Pons (tissue), 1 donor: ENCODE data around the gene CD151.

Source experiments
- DNase-seq: peaks from one replicate; pipeline ENCODE4 v3.0.0-alpha.2; 2016; ENCODE audit warnings: low spot score

CD151 gene

DNA sequence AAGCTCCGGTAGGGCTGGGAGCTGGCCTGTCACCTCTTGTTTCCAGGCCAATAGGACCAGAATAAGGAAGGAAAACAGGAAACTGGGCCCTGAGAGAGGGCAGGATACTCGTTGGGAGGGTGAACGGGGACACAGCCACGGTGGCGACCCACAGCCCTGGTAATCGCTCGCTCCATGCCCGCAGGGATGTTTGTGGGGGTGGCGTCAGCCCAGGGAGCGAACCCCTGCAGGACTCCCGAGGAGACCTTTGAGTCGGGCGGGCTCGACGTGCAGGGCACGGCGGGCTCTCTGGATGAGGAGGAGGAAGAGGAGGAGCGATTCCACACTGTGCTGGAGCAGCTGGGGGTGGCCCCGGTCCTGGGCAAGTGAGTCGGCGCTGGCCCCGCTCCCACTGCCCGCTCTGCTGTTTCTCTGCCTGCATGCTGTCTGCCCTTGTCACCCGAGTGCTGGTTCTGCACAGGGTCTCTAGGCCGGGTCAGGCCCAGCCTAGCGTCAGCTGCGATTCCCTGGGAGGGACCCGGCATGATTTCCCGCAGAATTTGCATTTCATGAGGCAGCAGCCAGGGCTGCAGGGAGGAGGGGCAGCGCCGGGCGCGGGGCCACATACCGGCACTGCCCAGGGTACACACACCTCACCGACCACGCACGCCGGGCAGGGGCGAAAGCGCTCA is 3.4 kb upstream of the CD151 start:
- no peak for DNase-seq

DNA sequence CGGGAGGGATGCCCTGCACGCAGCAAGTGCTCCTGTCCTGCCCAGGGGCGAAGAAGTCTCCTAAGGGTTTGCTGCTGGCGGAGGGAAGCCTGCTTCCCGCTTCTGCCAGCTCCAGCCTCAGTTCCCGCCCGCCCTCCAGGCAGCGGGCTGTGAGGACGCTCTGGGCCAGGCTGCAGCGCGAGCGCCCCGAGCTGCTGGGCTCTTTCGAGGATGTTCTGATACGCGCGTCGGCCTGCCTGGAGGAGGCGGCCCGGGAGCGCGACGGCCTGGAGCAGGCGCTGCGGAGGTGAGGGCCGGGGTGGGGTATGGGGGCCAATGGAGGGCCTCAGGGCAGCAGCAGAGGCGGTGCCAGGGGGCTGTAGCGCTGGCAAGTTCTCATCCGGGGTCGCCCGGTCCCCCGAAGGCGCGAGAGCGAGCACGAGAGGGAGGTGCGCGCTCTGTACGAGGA is 2.9 kb upstream of the CD151 start:
- DNase-seq: no peak

DNA sequence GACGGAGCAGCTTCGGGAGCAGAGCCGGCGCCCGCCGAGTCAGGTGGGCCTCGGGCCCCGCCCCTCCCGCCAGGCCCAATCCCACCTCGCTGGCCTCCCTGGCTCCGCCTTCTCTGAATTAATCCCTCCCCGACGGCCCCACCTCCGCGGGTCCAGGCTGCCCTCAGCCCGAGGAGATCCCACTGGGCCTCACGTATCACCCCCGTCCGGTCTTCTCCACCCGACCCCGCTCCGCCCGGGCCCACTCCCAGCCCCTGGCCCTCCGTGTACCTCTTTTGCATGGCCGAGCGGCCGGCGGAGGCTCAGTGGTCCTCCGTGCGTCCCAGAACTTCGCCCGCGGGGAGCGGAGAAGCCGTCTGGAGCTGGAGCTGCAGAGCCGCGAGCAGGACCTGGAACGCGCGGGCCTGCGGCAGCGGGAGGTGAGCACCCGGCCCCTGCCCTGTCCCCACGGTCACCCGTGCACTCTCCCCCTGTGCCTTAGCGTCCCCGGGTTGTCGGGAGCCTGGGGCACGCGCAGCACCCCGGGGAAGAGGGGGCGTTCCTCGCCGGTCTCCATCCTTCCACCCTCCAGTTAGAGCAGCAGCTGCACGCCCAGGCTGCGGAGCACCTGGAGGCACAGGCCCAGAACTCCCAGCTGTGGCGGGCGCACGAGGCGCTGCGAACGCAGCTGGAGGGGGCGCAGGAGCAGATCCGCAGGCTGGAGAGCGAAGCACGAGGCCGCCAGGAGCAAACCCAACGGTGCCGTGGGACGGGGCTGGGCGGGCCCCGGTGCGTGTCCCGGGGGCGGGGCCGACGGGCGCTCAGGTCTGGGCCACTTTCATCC is 2.2 kb upstream of the CD151 start:
- DNase-seq: no peak

DNA sequence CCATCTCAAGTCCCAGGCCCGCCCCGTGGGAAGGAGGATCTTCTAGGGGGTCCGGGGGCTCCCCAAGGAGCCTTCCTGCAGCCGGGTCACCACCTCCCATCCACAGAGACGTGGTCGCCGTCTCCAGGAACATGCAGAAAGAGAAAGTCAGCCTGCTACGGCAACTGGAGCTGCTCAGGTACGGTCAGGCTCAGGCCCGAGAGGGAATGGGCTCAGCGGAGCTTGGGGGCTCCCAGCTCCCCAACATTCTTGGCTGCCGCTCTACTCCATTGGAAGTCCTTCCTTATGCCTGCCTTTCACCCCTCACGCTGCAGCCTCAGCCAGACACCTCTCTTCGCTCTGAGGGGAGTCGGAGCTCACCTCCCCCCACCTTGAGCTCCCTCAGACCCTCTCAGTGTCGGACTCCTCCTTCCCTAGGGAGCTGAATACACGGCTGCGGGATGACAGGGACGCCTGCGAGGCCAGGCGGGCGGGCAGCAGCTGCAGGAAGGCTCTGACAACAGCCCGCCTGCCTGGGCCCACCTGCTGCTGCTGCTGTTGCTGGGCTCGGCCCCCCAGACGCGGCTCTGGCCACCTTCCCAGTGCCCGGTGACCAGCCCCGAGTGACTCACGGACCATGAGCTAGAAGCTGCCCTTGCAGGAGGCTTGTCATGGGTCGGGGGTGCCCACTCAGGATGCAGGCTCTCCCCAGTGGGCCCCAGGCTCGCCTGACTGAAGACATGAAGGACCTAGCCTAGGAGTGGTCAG is 1.5 kb upstream of the CD151 start:
- no peak for DNase-seq

DNA sequence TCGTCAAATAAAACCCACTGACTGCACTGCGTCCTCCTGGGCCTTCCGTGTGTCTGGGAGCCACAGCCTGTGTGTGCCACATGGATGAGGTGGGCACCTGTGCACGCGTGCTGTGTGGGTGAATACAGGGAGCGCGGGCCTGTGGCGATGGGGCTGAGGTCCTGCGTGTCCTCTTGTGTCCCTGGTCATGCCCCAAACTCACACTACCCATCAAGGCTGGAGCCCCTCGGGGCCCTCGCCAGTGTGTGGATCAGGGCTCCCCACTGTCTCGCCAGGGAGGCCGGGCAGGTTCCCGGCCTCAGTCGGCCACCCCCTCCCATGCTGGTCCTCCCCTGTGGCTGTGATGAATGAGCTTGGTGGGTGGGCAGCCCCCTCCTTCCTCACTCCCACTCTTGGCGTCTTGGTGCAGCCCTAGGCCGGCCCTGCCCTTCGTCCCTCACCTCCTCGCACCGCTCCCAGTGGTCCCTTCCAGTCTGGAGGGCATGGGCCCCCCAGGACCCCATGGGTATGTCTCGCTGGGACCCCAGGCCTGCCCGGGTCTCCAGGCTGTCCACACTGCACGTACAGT is 707 bp upstream of the CD151 start:
- no peak for DNase-seq

- DNase-seq: no peak
These were observed 501 bp downstream of the CD151 start for GRCh38 chr11:833114-833791.

DNA sequence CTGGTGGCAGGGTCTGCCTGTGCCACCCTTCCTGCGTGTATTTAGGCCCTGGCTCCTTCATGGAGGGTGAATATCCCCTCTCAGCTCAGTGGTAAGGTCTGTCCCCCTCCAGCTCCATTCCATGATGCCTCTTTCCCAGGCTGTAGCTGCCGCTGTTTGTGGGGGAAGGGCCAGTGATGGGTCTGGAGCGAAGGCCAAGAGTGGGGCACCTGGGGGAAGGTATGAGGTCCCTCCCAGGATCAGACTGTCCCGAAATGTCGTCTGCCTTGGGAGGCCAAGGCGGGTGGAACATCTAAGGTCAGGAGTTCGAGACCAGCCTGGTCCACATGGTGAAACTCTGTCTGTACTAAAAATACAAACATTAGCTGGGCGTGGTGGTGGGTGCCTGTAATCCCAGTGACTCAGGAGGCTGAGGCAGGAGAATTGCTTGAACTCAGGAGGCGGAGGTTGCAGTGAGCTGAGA is 1.1 kb downstream of the CD151 start:
- DNase-seq: no peak

- DNase-seq: no peak
These were observed 1.9 kb downstream of the CD151 start for GRCh38 chr11:834371-835316.

- no peak for DNase-seq
These were observed 3.5 kb downstream of the CD151 start for GRCh38 chr11:836274-836673.

GRCh38 chr11:836700-837099 is 3.9 kb downstream of the CD151 start:
- DNase-seq: no peak

GRCh38 chr11:837189-837989 is 4.6 kb downstream of the CD151 start:
- no peak for DNase-seq

- DNase-seq: no peak
These were observed 5.2 kb downstream of the CD151 start for GRCh38 chr11:837990-838307.

DNA sequence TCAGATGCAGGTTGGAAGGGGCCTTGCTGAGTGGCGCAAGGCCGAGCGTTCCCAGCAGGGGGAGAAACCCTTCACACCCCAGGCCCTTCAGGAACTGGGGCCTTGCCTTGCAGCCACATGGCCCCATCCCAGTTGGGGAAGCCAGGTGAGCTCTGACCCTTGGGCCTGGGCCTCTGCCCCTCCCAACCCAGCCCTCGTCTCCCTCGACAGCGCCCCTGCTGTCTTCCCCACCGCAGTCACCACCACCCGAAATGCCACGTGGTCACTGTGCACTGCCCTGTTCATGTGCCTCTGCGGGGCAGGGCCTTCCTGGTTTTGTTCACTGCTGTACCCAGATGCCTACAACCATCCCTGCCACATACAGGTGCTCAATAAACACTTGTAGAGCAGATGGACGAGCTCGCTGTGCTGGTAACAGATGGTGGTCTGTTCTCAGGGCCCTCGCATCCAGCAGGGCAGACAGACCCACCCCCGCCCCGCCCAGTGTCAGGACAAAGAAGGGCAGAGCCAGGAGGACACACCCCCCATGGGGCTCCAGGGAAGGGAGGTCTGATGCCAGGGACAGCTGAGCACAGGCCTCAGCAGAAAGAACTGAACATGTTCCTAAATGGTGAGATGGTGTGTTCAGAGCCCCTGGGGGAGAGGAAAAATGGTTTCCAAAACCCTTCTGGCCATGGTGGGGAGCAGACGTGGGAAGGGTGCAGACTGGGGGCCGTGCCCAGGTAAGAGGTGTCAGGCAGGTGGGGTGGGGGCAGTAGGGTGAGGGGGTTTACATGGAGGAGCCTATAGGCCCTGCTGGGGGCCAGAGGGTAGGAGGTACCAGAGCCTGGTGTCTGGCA is 5.9 kb downstream of the CD151 start:
- DNase-seq: no peak

- DNase-seq: no peak
These were observed 6.5 kb downstream of the CD151 start for GRCh38 chr11:839280-839623.

- no peak for DNase-seq
These were observed 7.3 kb downstream of the CD151 start for GRCh38 chr11:839875-840617.

- DNase-seq: no peak
These were observed 9.2 kb downstream of the CD151 start for GRCh38 chr11:841981-842369.

DNA sequence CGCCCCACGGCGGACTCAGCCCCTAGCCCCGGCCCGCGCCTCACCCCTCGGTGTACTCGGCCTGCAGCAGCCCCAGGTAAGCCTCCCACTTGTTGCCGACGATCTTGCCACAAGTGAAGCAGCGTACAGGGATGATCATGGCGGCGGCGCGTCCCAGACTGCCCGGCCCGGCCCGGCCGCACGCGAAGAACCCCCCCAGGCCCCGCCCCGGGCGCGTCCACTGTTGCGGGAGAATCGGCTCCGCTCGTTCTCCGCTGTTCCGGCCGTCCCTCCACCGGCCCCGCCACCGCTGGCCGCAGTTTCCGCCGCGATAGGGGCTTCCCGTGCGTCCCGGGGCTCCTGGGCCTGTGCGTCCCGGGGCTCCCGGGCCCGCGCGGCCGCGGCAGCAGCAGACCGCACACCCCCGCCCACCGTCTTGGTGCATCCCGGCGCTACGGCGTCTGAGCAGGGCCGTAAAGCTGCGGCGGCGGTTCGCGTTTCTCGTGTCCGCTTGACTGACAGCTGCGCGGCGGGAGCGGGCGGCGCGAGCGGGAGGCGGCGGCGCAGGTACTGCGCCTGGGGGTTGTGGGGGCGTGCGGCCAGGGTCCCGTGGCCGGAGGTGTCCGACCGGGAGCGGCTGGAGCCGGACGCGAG is 9.7 kb downstream of the CD151 start, which contains the start of the genes POLR2L and TSPAN4:
Gene POLR2L (minus strand): TSS at position 160 of the 633 bp plus-strand sequence. CDS start 21 bp downstream, at position 139.
Gene TSPAN4 (plus strand): TSS at position 483 of the 633 bp plus-strand sequence. CDS start 7,453 bp downstream, outside the sequence.
- peak; percentile 56 for DNase-seq
